Subcutaneous adipose tissue (tissue), 4 donors: ENCODE data around the gene ZNF26. TPM values are rescaled to one million over a fixed set of nuclear protein-coding genes. Genes with fewer than 3 reads are reported as not detected.

Experiments used
- small RNA-seq: library from RNA; depleted of rRNA; stranded (forward); fragments of <200 nt; gene quantifications from one replicate; pipeline ENCODE3, GENCODE V24; 2016
- total RNA-seq, 4 donors: library from RNA; depleted of rRNA; stranded (reverse); fragments of >200 nt; gene quantifications; one replicate each; pipeline ENCODE4 v1.1.0, GENCODE V29; 2016
- TF ChIP-seq, protein P1 (sequence below): fragments of 450-650 bp; IDR thresholded peaks from one replicate; pipeline ENCODE4 v1.5.1; 2016; ENCODE audit warnings: low read depth, mild to moderate bottlenecking, control low read depth, antibody characterized with exemption, moderate library complexity

Gene ZNF26
- total RNA-seq, 4 donors from 2014 or later: 3.9 to 19.0 (median 13.8) TPM

DNA sequence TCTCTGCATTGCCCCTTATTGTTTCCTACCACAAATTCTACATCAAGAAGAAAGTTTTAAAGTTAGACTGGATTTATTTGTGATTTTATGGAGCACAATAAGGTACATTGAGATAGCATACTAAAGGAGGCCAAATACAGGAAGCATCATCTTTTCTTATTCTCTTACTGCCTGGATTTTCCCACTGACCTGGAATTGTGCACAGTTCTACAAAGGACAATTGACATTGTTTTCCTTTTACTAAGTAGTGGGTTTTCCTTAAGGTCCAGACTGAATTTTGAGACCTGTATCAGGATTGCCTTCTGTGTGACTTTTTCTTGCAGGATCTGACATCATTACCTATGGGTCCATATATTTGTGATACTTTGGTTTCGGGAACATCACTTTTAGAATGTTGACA lies 75.8 kb downstream of the ZNF26 start:
- TF ChIP-seq, protein P1, sequence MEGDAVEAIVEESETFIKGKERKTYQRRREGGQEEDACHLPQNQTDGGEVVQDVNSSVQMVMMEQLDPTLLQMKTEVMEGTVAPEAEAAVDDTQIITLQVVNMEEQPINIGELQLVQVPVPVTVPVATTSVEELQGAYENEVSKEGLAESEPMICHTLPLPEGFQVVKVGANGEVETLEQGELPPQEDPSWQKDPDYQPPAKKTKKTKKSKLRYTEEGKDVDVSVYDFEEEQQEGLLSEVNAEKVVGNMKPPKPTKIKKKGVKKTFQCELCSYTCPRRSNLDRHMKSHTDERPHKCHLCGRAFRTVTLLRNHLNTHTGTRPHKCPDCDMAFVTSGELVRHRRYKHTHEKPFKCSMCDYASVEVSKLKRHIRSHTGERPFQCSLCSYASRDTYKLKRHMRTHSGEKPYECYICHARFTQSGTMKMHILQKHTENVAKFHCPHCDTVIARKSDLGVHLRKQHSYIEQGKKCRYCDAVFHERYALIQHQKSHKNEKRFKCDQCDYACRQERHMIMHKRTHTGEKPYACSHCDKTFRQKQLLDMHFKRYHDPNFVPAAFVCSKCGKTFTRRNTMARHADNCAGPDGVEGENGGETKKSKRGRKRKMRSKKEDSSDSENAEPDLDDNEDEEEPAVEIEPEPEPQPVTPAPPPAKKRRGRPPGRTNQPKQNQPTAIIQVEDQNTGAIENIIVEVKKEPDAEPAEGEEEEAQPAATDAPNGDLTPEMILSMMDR: no peak

DNA sequence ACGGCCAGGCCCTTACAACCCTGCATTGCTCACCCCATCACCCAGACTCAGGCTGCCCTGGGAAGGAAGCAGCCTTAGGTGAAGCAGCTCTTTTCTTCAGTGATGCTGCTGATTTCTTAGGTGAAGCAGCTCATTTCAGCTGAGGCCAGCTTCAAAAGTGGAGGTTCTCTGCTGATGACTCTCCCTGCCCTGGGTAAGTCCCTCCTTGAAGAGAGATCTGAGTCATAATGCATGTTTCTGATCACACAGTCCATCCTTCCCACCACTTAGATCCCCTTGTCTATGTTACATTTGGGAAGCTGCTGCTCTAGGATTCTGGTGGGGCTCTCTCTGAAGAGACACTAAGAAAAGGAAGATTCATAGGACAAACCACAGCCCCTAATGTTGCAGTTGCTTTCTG lies 77.4 kb downstream of the ZNF26 start:
- TF ChIP-seq, protein P1: no peak

DNA sequence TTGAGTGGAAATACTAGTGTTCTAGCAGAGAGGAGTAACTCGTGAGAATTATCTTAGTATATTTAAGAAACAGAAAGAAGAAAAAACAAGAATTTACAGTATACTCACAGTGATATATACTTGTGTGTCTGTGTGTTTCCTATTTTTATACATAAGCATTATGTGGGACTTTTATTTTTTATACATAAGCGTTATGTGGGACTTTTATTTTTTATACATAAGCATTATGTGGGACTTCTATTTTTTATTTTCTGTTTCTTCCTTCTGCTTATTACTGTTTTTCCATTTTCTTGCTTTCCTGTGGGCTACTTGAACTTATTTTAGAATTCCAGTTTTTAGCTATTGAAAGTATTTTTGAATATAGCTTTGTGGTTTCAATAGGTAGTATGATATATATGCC lies 87.7 kb downstream of the ZNF26 start:
- TF ChIP-seq, protein P1: no peak

Small RNAs within 50 kb of the gene (small RNA-seq; reads per million reads assigned to genes)
- gene RNU4ATAC12P: not detected

Other genes with a start within 250 kb of the ZNF26 start
- gene ANKLE2, start 224.5 kb upstream of the ZNF26 start, total RNA-seq: 10 to 100 TPM; 66.0 to 77.2 (median 75.4) TPM
- gene GOLGA3, start 157.5 kb upstream of the ZNF26 start, total RNA-seq: 10 to 100 TPM; 45.9 to 86.8 (median 60.4) TPM
- gene CHFR, start 98.8 kb upstream of the ZNF26 start, total RNA-seq: 10 to 100 TPM; 25.5 to 38.6 (median 30.4) TPM
- 10 to 100 TPM in 2 of 4 donors, 1 to 10 TPM in 2; 5.1 to 13.9 (median 10.3) TPM for gene ZNF605, start 30.1 kb upstream of the ZNF26 start, total RNA-seq
- gene ZNF84, start 51.1 kb downstream of the ZNF26 start, total RNA-seq: 10 to 100 TPM; 15.0 to 29.5 (median 23.1) TPM
- 10 to 100 TPM in 3 of 4 donors, 1 to 10 TPM in 1; 9.9 to 13.4 (median 11.4) TPM for gene ZNF140, start 94.6 kb downstream of the ZNF26 start, total RNA-seq
- 1 to 10 TPM; 2.2 to 3.4 (median 3.0) TPM for gene ZNF891, start 143.9 kb downstream of the ZNF26 start, total RNA-seq
- gene ZNF10, start 144.3 kb downstream of the ZNF26 start, total RNA-seq: 1 to 10 TPM; 4.6 to 8.2 (median 6.6) TPM
- 10 to 100 TPM; 10.8 to 16.1 (median 14.5) TPM for gene ZNF268, start 195.1 kb downstream of the ZNF26 start, total RNA-seq
- not detected for gene ANHX, start 249.5 kb downstream of the ZNF26 start, total RNA-seq